IMR-90 (cell line): ENCODE results near the gene LSM6.

ENCODE experiments used
- BHLHE40 ChIP-seq: fragments of 150-350 bp; IDR thresholded peaks from 2 replicates; pipeline ENCODE4 v1.6.1; 2016; ENCODE audit warnings: mild to moderate bottlenecking, low read depth, low read length
- CEBPB ChIP-seq: IDR thresholded peaks from 2 replicates; pipeline ENCODE4 v1.6.1; 2012; ENCODE audit warnings: low read depth, low read length, improper control_type of control experiment
- CTCF ChIP-seq: conservative IDR thresholded peaks from 2 replicates; pipeline ENCODE4 v1.5.1; 2012; ENCODE audit warnings: mild to moderate bottlenecking, low read depth, low read length, improper control_type of control experiment
- ELK1 ChIP-seq: fragments of 150-350 bp; IDR thresholded peaks from 2 replicates; pipeline ENCODE4 v1.6.1; 2016; ENCODE audit warnings: low read depth, mild to moderate bottlenecking, low read length, moderate library complexity, borderline replicate concordance
- FOS ChIP-seq: fragments of 150-350 bp; IDR thresholded peaks from 2 replicates; pipeline ENCODE4 v1.6.1; 2016; ENCODE audit warnings: low read depth, low read length
- MAFK ChIP-seq: IDR thresholded peaks from 2 replicates; pipeline ENCODE4 v1.6.1; 2012; ENCODE audit warnings: low read depth, low read length, improper control_type of control experiment
- POLR2A ChIP-seq: IDR thresholded peaks from 2 replicates; pipeline ENCODE4 v1.6.1; 2012; ENCODE audit warnings: mild to moderate bottlenecking, low read depth, low read length
- RAD21 ChIP-seq: IDR thresholded peaks from 2 replicates; pipeline ENCODE4 v1.6.1; 2012; ENCODE audit warnings: low read length, improper control_type of control experiment
- RCOR1 ChIP-seq: IDR thresholded peaks from 2 replicates; pipeline ENCODE4 v1.6.1; 2012; ENCODE audit warnings: mild to moderate bottlenecking, low read length, improper control_type of control experiment; ENCODE audit not compliant: insufficient replicate concordance
- RFX5 ChIP-seq: IDR thresholded peaks from 2 replicates; pipeline ENCODE4 v1.8.0; 2012; ENCODE audit warnings: low read depth, mild to moderate bottlenecking, low read length, moderate library complexity
- SMC3 ChIP-seq: fragments of 150-350 bp; IDR thresholded peaks from 2 replicates; pipeline ENCODE4 v1.6.1; 2016; ENCODE audit warnings: low read depth, mild to moderate bottlenecking, antibody characterized with exemption, low read length, moderate library complexity
- USF2 ChIP-seq: fragments of 150-350 bp; IDR thresholded peaks from 2 replicates; pipeline ENCODE4 v1.6.1; 2017; ENCODE audit warnings: mild to moderate bottlenecking, antibody characterized with exemption, low read length, low read depth

GRCh38 chr4:146146918-146147317 lies 28.6 kb upstream of the LSM6 start:
- TF ChIP-seq CTCF (no peak), USF2 (no peak), BHLHE40 (no peak), RAD21 (no peak), POLR2A (no peak), MAFK (no peak), SMC3 (no peak), RCOR1 (no peak), ELK1 (no peak), CEBPB (no peak), RFX5 (no peak), FOS (no peak)
